ENCODE measurements around the gene PANK4. TPM values are rescaled to one million over a fixed set of nuclear protein-coding genes. Genes with fewer than 3 reads are reported as not detected.

Gene PANK4
- total and polyA plus RNA-seq, 2 of the 8 experiments (the other 6 are each of a cell fraction or from before 2014, with no cell fraction given), result 20.1 to 29.7 TPM

- no peak for TF ChIP-seq CHD7 (IDR thresholded peaks at IDR 0.05; ENCODE audit: insufficient replicate concordance, low read length)
- TF ChIP-seq TBP (IDR thresholded peaks at IDR 0.05; ENCODE audit: low read depth, low read length), result no peak
- TF ChIP-seq CHD1 (IDR thresholded peaks at IDR 0.05; ENCODE audit: low read depth, low read length), result no peak
- TF ChIP-seq FOSL1 (IDR thresholded peaks at IDR 0.05; ENCODE audit: insufficient read depth, low read depth, low read length), result no peak
Observed at GRCh38 chr1:2523891-2524609, 2.3 kb downstream of the PANK4 start (continued).

Data from H1 (cell line).